OCI-LY1 (cell line): ENCODE measurements around the gene KLHDC7B.

Experiments used
- H2AFZ ChIP-seq: fragments of 200-600 bp; sonication (generic), shearing (Covaris generic); 2 replicates; pipeline ENCODE4 v1.6.0; 2014; ENCODE audit warnings: antibody characterized with exemption, mild to moderate bottlenecking, low read length
- H3F3A ChIP-seq: fragments of 200-600 bp; sonication (generic), shearing (Covaris generic); 2 replicates; pipeline ENCODE4 v1.6.0; 2014; ENCODE audit warnings: mild to moderate bottlenecking, antibody characterized with exemption, low read length, moderate library complexity; ENCODE audit not compliant: insufficient read depth
- H3K27ac ChIP-seq: fragments of 200-600 bp; sonication (generic); 2 replicates; pipeline ENCODE4 v1.5.1; 2014; ENCODE audit warnings: low read length, mixed run types, mild to moderate bottlenecking, low read depth; ENCODE audit not compliant: poor library complexity, severe bottlenecking
- H3K27me3 ChIP-seq: fragments of 200-600 bp; sonication (generic); 2 replicates; pipeline ENCODE4 v1.6.0; 2014; ENCODE audit warnings: antibody characterized with exemption, mild to moderate bottlenecking, low read length, moderate library complexity; ENCODE audit not compliant: insufficient read depth
- H3K36me3 ChIP-seq: fragments of 200-600 bp; sonication (generic); 2 replicates; pipeline ENCODE4 v1.6.1; 2014; ENCODE audit warnings: mild to moderate bottlenecking, antibody characterized with exemption, low read length, moderate library complexity, mixed read lengths; ENCODE audit not compliant: insufficient read depth
- H3K4me1 ChIP-seq: fragments of 200-600 bp; sonication (generic); 2 replicates; pipeline ENCODE4 v1.5.1; 2014; ENCODE audit warnings: mild to moderate bottlenecking, low read length, moderate library complexity; ENCODE audit not compliant: insufficient read depth, severe bottlenecking
- H3K4me2 ChIP-seq: fragments of 200-600 bp; sonication (generic), shearing (Covaris generic); 2 replicates; pipeline ENCODE4 v1.6.1; 2014; ENCODE audit warnings: low read length
- H3K4me3 ChIP-seq: fragments of 200-600 bp; sonication (generic); 2 replicates; pipeline ENCODE4 v1.5.1; 2014; ENCODE audit warnings: low read length, low read depth, mild to moderate bottlenecking, mixed read lengths; ENCODE audit not compliant: poor library complexity, severe bottlenecking
- H3K79me2 ChIP-seq: fragments of 200-600 bp; shearing (Covaris generic); 2 replicates; pipeline ENCODE4 v1.6.1; 2016; ENCODE audit warnings: mixed run types, low read length, mixed read lengths; ENCODE audit not compliant: insufficient read depth
- H3K9ac ChIP-seq: fragments of 200-600 bp; sonication (generic), shearing (Covaris generic); 2 replicates; pipeline ENCODE4 v1.6.1; 2014; ENCODE audit warnings: mild to moderate bottlenecking, low read length, mixed read lengths
- H3K9me2 ChIP-seq: fragments of 200-600 bp; sonication (generic), shearing (Covaris generic); 2 replicates; pipeline ENCODE4 v1.6.1; 2014; ENCODE audit warnings: low read depth, mild to moderate bottlenecking, low read length, mixed read lengths
- H3K9me3 ChIP-seq: fragments of 200-600 bp; shearing (Covaris generic); 2 replicates; pipeline ENCODE4 v1.6.1; 2014; ENCODE audit warnings: low read length, mixed read lengths
- H4K20me1 ChIP-seq: fragments of 200-600 bp; sonication (generic), shearing (Covaris generic); 2 replicates; pipeline ENCODE4 v1.6.0; 2016; ENCODE audit warnings: mild to moderate bottlenecking, low read length; ENCODE audit not compliant: insufficient read depth
- CTCF ChIP-seq: fragments of 200-600 bp; sonication (generic), shearing (Covaris generic); IDR thresholded peaks from 2 replicates; pipeline ENCODE4 v1.5.1; 2017; ENCODE audit warnings: mild to moderate bottlenecking, antibody characterized with exemption, low read length, moderate library complexity, mixed read lengths
- EZH2 ChIP-seq: fragments of 200-600 bp; sonication (generic), shearing (Covaris generic); IDR thresholded peaks from 2 replicates; pipeline ENCODE4 v1.8.0; 2017; ENCODE audit warnings: borderline replicate concordance, mixed run types, mild to moderate bottlenecking, antibody characterized with exemption, low read length, moderate library complexity, mixed read lengths

The KLHDC7B gene

GRCh38 chr22:50550395-50550794 lies 4.7 kb downstream of the KLHDC7B start:
- Histone ChIP-seq H3K9me3 (no peaks in the 10 kb centered on the region), H3F3A (no peaks in the 10 kb centered on the region), H3K27ac (no peak overlapping the region), H3K4me2 (no peak overlapping the region), H3K9me2 (no peaks in the 10 kb centered on the region), H3K4me3 (no peak overlapping the region), H3K27me3 (peaks cover 5% of the 10 kb centered on the region; the same call in 1 of the 2 replicates), H4K20me1 (no peaks in the 10 kb centered on the region), H2AFZ (no peak overlapping the region), H3K4me1 (peaks cover 13% of the 10 kb centered on the region), H3K9ac (no peak overlapping the region), H3K79me2 (no peaks in the 10 kb centered on the region), H3K36me3 (no peaks in the 10 kb centered on the region; the same call in 1 of the 2 replicates)
- no peak for TF ChIP-seq EZH2
- TF ChIP-seq CTCF = no peak

GRCh38 chr22:50551160-50551752 lies 5.6 kb downstream of the KLHDC7B start:
- no peak overlapping the region for H2AFZ ChIP-seq
- no peak overlapping the region for H3K27ac ChIP-seq
- no peaks in the 10 kb centered on the region for H3K79me2 ChIP-seq

GRCh38 chr22:50553310-50553709 lies 7.6 kb downstream of the KLHDC7B start:
- no peaks in the 10 kb centered on the region for H3K9me3 ChIP-seq
- peaks cover 9% of the 10 kb centered on the region for H3K4me1 ChIP-seq
- TF ChIP-seq EZH2 (no peak), CTCF (no peak)
- H3K27me3 ChIP-seq = peaks cover 5% of the 10 kb centered on the region; the same call in 1 of the 2 replicates
- H3K27ac ChIP-seq = no peak overlapping the region
- H3K9me2 ChIP-seq = no peaks in the 10 kb centered on the region
- no peaks in the 10 kb centered on the region for H4K20me1 ChIP-seq
- no peaks in the 10 kb centered on the region; the same call in 1 of the 2 replicates for H3K36me3 ChIP-seq
- H3F3A ChIP-seq = no peaks in the 10 kb centered on the region
- no peak overlapping the region for H2AFZ ChIP-seq
- H3K4me2 ChIP-seq = no peak overlapping the region
- H3K9ac ChIP-seq = no peak overlapping the region
- no peaks in the 10 kb centered on the region for H3K79me2 ChIP-seq
- no peak overlapping the region for H3K4me3 ChIP-seq

More at GRCh38 chr22:50551160-50551752, 5.6 kb downstream of the KLHDC7B start:
- Histone ChIP-seq H3K9me2 (no peaks in the 10 kb centered on the region), H3K9ac (no peak overlapping the region), H3K9me3 (no peaks in the 10 kb centered on the region), H3K27me3 (peaks cover 5% of the 10 kb centered on the region; the same call in 1 of the 2 replicates), H3K4me2 (no peak overlapping the region), H3K36me3 (no peaks in the 10 kb centered on the region; the same call in 1 of the 2 replicates), H3F3A (no peaks in the 10 kb centered on the region), H3K4me1 (peaks cover 13% of the 10 kb centered on the region), H3K4me3 (no peak overlapping the region), H4K20me1 (no peaks in the 10 kb centered on the region)
- no peak for TF ChIP-seq CTCF
- TF ChIP-seq EZH2 = no peak
